Mesendoderm (in vitro differentiated cells): Measurements from ENCODE around the gene NFATC1.

Experiments
- DNase-seq: peaks from one replicate; pipeline ENCODE4 v3.0.0; 2013
- H2AK5ac ChIP-seq: 2 replicates; pipeline ENCODE4 v1.6.1; 2013; ENCODE audit warnings: low read length, inconsistent platforms
- H2BK120ac ChIP-seq: 2 replicates; pipeline ENCODE4 v1.6.1; 2013; ENCODE audit warnings: low read depth, mild to moderate bottlenecking, low read length, moderate library complexity, mixed read lengths
- H2BK15ac ChIP-seq: replicated peaks from 2 replicates; pipeline ENCODE4 v1.6.1; 2013; ENCODE audit warnings: low read depth, mild to moderate bottlenecking, moderate library complexity
- H2BK5ac ChIP-seq: 2 replicates; pipeline ENCODE4 v1.6.1; 2013; ENCODE audit warnings: low read length, inconsistent platforms
- H3K18ac ChIP-seq: 2 replicates; pipeline ENCODE4 v1.6.1; 2013; ENCODE audit warnings: mild to moderate bottlenecking, low read length, mixed read lengths
- H3K23ac ChIP-seq: one replicate; pipeline ENCODE4 v1.6.1; 2013; ENCODE audit warnings: low read length
- H3K27ac ChIP-seq: 2 replicates; pipeline ENCODE4 v1.5.1; 2013; ENCODE audit warnings: low read depth, mild to moderate bottlenecking, inconsistent platforms, low read length, moderate library complexity
- H3K27me3 ChIP-seq: 2 replicates; pipeline ENCODE4 v1.6.1; 2013; ENCODE audit warnings: low read length, control low read depth, mild to moderate bottlenecking, inconsistent platforms; ENCODE audit not compliant: insufficient read depth, poor library complexity
- H3K36me3 ChIP-seq: 2 replicates; pipeline ENCODE4 v1.6.1; 2013; ENCODE audit warnings: low read length, inconsistent platforms; ENCODE audit not compliant: control insufficient read depth, insufficient read depth
- H3K4ac ChIP-seq: one replicate; pipeline ENCODE4 v1.6.1; 2013; ENCODE audit warnings: low read depth, mild to moderate bottlenecking, low read length, moderate library complexity
- H3K4me1 ChIP-seq: 2 replicates; pipeline ENCODE4 v1.6.1; 2013; ENCODE audit warnings: low read depth, low read length, inconsistent platforms; ENCODE audit not compliant: control insufficient read depth
- H3K4me2 ChIP-seq: 2 replicates; pipeline ENCODE4 v1.6.1; 2013; ENCODE audit warnings: low read length
- H3K4me3 ChIP-seq: 2 replicates; pipeline ENCODE4 v1.5.1; 2013; ENCODE audit warnings: mild to moderate bottlenecking, low read length
- H3K56ac ChIP-seq: one replicate; pipeline ENCODE4 v1.6.1; 2013; ENCODE audit warnings: low read length
- H3K79me1 ChIP-seq: 2 replicates; pipeline ENCODE4 v1.6.1; 2013; ENCODE audit warnings: low read length, inconsistent platforms
- H3K79me2 ChIP-seq: 2 replicates; pipeline ENCODE4 v1.6.1; 2013; ENCODE audit warnings: mild to moderate bottlenecking, low read length; ENCODE audit not compliant: control insufficient read depth, insufficient read depth
- H3K9ac ChIP-seq: 2 replicates; pipeline ENCODE4 v1.6.1; 2013; ENCODE audit warnings: low read length, inconsistent platforms
- H4K5ac ChIP-seq: one replicate; pipeline ENCODE4 v1.6.1; 2013; ENCODE audit warnings: low read length
- H4K8ac ChIP-seq: one replicate; pipeline ENCODE4 v1.6.1; 2013; ENCODE audit warnings: low read depth, mild to moderate bottlenecking, control low read depth, low read length, moderate library complexity
- WGBS: extraction: QIAGEN DNeasy Blood & Tissue Kit; methylation state at CpG from one replicate; pipeline ENCODE4 v1.1.7; 2013; ENCODE audit warnings: low lambda C conversion rate, missing lambda C conversion rate; ENCODE audit not compliant: insufficient coverage; ENCODE audit errors: extremely low coverage; 5-methylcytosine and 5-hydroxymethylcytosine counted together

NFATC1 gene

GRCh38 chr18:79519751-79520477 is 124.2 kb downstream of the NFATC1 start:
- H3K79me2 ChIP-seq: no peaks in the 10 kb centered on the region

GRCh38 chr18:79520478-79521390 is 125.0 kb downstream of the NFATC1 start:
- H2AK5ac ChIP-seq: no peak overlapping the region
- no peak overlapping the region for H2BK5ac ChIP-seq
- H2BK15ac ChIP-seq: no peak overlapping the region
- H3K23ac ChIP-seq: no peak overlapping the region
- H3K27me3 ChIP-seq: no peaks in the 10 kb centered on the region
- no peak overlapping the region for H3K9ac ChIP-seq
- no CpG with 5 or more reads among the region's 9 CpGs for WGBS
- H3K79me1 ChIP-seq: no peaks in the 10 kb centered on the region
- H3K4me3 ChIP-seq: no peak overlapping the region
- no peaks in the 10 kb centered on the region for H3K79me2 ChIP-seq
- no peak overlapping the region for H4K5ac ChIP-seq
- no peak overlapping the region for H3K56ac ChIP-seq
- no peak overlapping the region for H3K27ac ChIP-seq
- H2BK120ac ChIP-seq: no peak overlapping the region
- no peaks in the 10 kb centered on the region for H3K36me3 ChIP-seq
- H3K4ac ChIP-seq: no peak overlapping the region
- H3K4me2 ChIP-seq: no peak overlapping the region
- no peak overlapping the region for H4K8ac ChIP-seq
- no peak for DNase-seq
- H3K4me1 ChIP-seq: no peaks in the 10 kb centered on the region
- H3K18ac ChIP-seq: no peak overlapping the region

More at GRCh38 chr18:79519751-79520477, 124.2 kb downstream of the NFATC1 start:
- H3K4ac ChIP-seq: no peak overlapping the region
- no peak overlapping the region for H4K5ac ChIP-seq
- no peak overlapping the region for H2BK5ac ChIP-seq
- H4K8ac ChIP-seq: no peak overlapping the region
- no CpG with 5 or more reads among the region's 37 CpGs for WGBS
- H3K23ac ChIP-seq: no peak overlapping the region
- H3K79me1 ChIP-seq: no peaks in the 10 kb centered on the region
- no peak overlapping the region for H3K18ac ChIP-seq
- no peak overlapping the region for H3K9ac ChIP-seq
- no peak overlapping the region for H3K4me2 ChIP-seq
- H3K56ac ChIP-seq: no peak overlapping the region
- no peak overlapping the region for H2BK15ac ChIP-seq
- H3K27me3 ChIP-seq: no peaks in the 10 kb centered on the region
- no peak overlapping the region for H3K27ac ChIP-seq
- H3K4me1 ChIP-seq: no peaks in the 10 kb centered on the region
- no peaks in the 10 kb centered on the region for H3K36me3 ChIP-seq
- no peak overlapping the region for H2BK120ac ChIP-seq
- peak; percentile 32 for DNase-seq
- H3K4me3 ChIP-seq: no peak overlapping the region
- no peak overlapping the region for H2AK5ac ChIP-seq

GRCh38 chr18:79521416-79522205 is 125.9 kb downstream of the NFATC1 start:
- H2BK5ac ChIP-seq: no peak overlapping the region
- no peak overlapping the region for H3K18ac ChIP-seq
- no peaks in the 10 kb centered on the region for H3K36me3 ChIP-seq
- no peaks in the 10 kb centered on the region for H3K27me3 ChIP-seq
- no peaks in the 10 kb centered on the region for H3K4me1 ChIP-seq
- H2AK5ac ChIP-seq: no peak overlapping the region
- no peak overlapping the region for H4K5ac ChIP-seq
- H3K27ac ChIP-seq: no peak overlapping the region
- no peak for DNase-seq
- H2BK15ac ChIP-seq: no peak overlapping the region
- no peak overlapping the region for H3K56ac ChIP-seq
- H3K79me2 ChIP-seq: no peaks in the 10 kb centered on the region
- H3K9ac ChIP-seq: no peak overlapping the region
- no peak overlapping the region for H3K4me3 ChIP-seq
- no peak overlapping the region for H2BK120ac ChIP-seq
- no CpG with 5 or more reads among the region's 9 CpGs for WGBS
- H3K4me2 ChIP-seq: no peak overlapping the region
- H3K4ac ChIP-seq: no peak overlapping the region
- no peak overlapping the region for H4K8ac ChIP-seq
- no peaks in the 10 kb centered on the region for H3K79me1 ChIP-seq
- no peak overlapping the region for H3K23ac ChIP-seq

- H2BK5ac ChIP-seq: no peak overlapping the region
- no peak overlapping the region for H2BK15ac ChIP-seq
- no CpG with 5 or more reads among the region's 17 CpGs for WGBS
- no peaks in the 10 kb centered on the region for H3K79me1 ChIP-seq
- H3K27ac ChIP-seq: no peak overlapping the region
- H3K18ac ChIP-seq: no peak overlapping the region
- no peak overlapping the region for H2BK120ac ChIP-seq
- H4K8ac ChIP-seq: no peak overlapping the region
- H4K5ac ChIP-seq: no peak overlapping the region
- H3K4me2 ChIP-seq: no peak overlapping the region
- no peaks in the 10 kb centered on the region for H3K27me3 ChIP-seq
- H3K4me1 ChIP-seq: no peaks in the 10 kb centered on the region
- no peaks in the 10 kb centered on the region for H3K79me2 ChIP-seq
- no peak overlapping the region for H3K9ac ChIP-seq
- DNase-seq: no peak
- no peak overlapping the region for H3K4ac ChIP-seq
- H2AK5ac ChIP-seq: no peak overlapping the region
- no peaks in the 10 kb centered on the region for H3K36me3 ChIP-seq
- H3K23ac ChIP-seq: no peak overlapping the region
- no peak overlapping the region for H3K4me3 ChIP-seq
- no peak overlapping the region for H3K56ac ChIP-seq
Observed at GRCh38 chr18:79522451-79523205, 126.9 kb downstream of the NFATC1 start.

GRCh38 chr18:79523206-79523735 is 127.5 kb downstream of the NFATC1 start:
- no peak overlapping the region for H3K56ac ChIP-seq
- no peak overlapping the region for H3K4me3 ChIP-seq
- H3K36me3 ChIP-seq: no peaks in the 10 kb centered on the region
- no peaks in the 10 kb centered on the region for H3K79me1 ChIP-seq
- no peak overlapping the region for H3K9ac ChIP-seq
- no peak overlapping the region for H3K18ac ChIP-seq
- H2BK120ac ChIP-seq: no peak overlapping the region
- no peak overlapping the region for H2BK5ac ChIP-seq
- WGBS: no CpG with 5 or more reads among the region's 11 CpGs
- no peaks in the 10 kb centered on the region for H3K79me2 ChIP-seq
- no peak overlapping the region for H3K4me2 ChIP-seq
- H3K4ac ChIP-seq: no peak overlapping the region
- no peaks in the 10 kb centered on the region for H3K27me3 ChIP-seq
- no peak overlapping the region for H4K5ac ChIP-seq
- no peak overlapping the region for H2AK5ac ChIP-seq
- H2BK15ac ChIP-seq: no peak overlapping the region
- H3K27ac ChIP-seq: no peak overlapping the region
- no peak for DNase-seq
- H4K8ac ChIP-seq: no peak overlapping the region
- H3K23ac ChIP-seq: no peak overlapping the region
- no peaks in the 10 kb centered on the region for H3K4me1 ChIP-seq
